Measurements from ENCODE around the gene LEFTY1.
A peak's percentile ranks its signal among the peaks of the same experiment; 100 is the strongest.

LEFTY1 gene

DNA sequence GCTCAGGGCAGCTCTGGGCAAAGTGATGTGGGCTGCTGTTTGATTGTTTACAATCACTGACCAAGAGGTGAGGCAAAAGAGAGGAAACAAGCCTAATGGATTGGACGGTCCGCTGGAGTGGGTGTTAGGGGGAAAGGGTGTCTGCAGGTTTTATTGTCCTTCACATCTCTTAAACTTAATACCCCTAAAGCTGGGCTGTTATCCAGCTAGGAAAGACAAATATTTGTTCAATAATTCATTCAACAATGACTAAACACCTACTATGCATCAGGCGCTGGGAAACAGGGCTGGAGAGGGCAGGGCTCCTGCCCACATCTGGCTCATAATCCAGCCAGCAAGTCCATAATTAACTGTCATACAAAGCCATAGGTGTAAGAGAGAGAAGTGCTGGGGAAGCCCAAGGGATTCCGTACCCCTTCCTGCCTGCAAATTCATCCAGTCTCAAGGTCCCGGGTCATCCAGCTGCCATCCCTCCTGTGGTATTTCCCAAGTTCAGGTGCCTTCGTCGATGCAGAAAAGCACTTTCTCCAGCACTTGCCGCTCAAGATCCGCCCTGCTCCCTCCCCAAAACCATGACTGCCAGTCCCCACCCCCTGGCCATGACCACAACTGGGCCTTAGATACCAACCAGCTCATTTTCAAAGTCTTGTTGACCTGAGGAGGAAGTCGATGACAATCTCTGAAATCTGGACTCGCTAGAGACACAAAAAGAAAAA lies 17.4 kb downstream of the LEFTY1 start:
- peak; percentile 67 for DNase-seq

GRCh38 chr1:225870911-225871310 lies 18.0 kb downstream of the LEFTY1 start:
- no peak for DNase-seq

DNA sequence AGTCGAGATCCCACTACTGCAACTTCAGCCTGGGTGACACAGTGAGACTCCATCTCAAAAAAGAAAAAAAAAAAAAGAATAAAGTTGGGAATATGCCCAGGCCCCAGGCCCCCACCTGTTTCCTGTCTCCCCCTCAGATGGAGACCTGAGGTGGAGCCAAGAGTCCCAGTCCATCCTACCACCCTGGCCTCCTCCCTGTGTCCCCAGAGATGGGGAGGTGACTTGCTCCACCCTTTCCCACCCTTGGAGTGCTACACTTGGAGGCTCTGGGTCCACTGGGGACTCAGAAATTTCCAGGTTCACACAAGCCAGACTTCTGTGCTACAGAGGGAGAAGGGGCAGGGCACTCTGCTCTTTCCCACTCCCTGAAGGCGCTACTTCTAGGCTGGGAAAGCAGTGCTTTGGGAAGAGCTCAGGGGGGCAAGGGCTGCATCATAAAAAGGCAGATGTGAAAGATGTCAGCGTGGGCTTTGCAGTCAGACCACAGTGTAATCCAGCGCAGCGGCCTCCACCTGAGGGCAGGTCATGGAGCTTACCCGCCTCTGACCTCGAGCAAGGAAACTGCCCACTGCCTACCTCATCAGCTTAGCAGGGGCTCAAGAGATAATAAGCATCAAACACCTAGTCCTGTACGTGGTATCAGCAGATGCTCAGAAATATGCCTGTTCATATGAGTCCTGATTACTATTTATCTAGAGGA lies 20.2 kb downstream of the LEFTY1 start:
- peak; percentile 4 for DNase-seq

- no peak for DNase-seq
These were observed 22.0 kb downstream of the LEFTY1 start for GRCh38 chr1:225866981-225867380.

GRCh38 chr1:225866061-225866837 lies 22.7 kb downstream of the LEFTY1 start:
- DNase-seq = no peak

DNA sequence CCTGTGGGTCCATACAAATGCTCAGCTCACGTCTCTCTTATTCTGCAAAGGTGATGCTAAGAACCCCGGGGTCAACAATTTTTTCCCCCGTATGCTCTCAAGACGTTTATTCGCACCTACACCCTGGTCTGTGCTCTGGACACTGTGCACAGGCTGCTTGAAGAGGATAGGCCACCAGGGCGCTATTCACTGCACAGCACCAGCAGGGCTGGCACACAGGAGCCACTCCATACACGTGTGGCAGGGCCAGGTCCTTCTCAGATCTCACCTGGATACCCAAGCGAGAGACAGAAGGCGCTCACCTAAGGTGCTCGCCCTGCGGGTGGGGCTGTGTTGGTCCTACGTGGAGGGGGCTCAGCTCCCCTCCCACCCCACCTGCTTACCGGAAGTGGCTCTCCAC lies 23.4 kb downstream of the LEFTY1 start:
- no peak for DNase-seq

GRCh38 chr1:225863167-225863566 lies 25.8 kb downstream of the LEFTY1 start:
- no peak for DNase-seq

- DNase-seq = no peak
These were observed 26.4 kb downstream of the LEFTY1 start for GRCh38 chr1:225862581-225862950.

GRCh38 chr1:225861834-225862580 lies 26.9 kb downstream of the LEFTY1 start:
- DNase-seq = no peak

GRCh38 chr1:225860876-225861441 lies 28.0 kb downstream of the LEFTY1 start:
- no peak for DNase-seq

GRCh38 chr1:225860107-225860506 lies 28.8 kb downstream of the LEFTY1 start:
- no peak for DNase-seq

DNA sequence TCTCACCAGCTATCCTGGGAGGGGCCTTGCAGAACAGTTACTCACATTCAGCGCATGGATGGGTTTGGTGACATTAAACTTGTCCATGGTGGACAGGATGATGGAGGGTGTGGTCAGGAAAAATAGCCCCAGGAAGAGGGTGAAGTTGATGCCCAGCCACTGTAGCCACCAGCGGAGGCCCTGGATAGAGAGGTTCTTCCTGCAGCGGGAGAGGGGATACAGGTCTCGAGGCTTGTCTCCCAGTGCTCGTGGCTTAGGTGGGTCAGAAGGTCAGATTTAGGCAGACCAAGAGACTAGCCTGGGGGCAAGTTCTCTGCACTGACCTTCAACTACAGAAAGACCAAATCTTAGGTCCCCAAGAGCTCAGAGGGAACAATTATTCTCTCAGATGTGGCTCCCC lies 29.8 kb downstream of the LEFTY1 start:
- no peak for DNase-seq

DNA sequence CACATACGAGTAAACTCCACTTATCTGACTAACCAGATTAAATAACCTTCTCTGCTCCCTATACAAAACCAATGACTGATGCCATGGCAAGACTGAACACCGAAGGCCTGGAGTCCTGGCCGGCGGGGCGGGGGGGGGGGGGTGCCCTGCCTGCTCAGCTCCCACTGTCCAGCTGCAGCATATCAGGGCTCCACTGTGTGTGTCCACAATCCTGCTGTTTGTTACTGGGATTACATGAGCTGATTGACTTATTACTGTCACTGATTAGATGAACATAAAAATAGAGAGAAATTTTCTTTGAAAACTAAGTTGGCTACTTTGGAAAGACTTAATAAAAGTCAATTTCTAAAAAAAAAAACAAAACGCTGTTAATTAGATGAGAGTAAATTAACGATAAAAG lies 31.7 kb downstream of the LEFTY1 start:
- DNase-seq = no peak

- no peak for DNase-seq
These were observed 33.2 kb downstream of the LEFTY1 start for GRCh38 chr1:225855503-225856300.

- DNase-seq = no peak
These were observed 35.5 kb downstream of the LEFTY1 start for GRCh38 chr1:225853441-225853840.

- no peak for DNase-seq
These were observed 36.4 kb downstream of the LEFTY1 start for GRCh38 chr1:225852413-225853124.

GRCh38 chr1:225851805-225852204 lies 37.1 kb downstream of the LEFTY1 start:
- no peak for DNase-seq

GRCh38 chr1:225850370-225850769 lies 38.6 kb downstream of the LEFTY1 start:
- DNase-seq = no peak

DNA sequence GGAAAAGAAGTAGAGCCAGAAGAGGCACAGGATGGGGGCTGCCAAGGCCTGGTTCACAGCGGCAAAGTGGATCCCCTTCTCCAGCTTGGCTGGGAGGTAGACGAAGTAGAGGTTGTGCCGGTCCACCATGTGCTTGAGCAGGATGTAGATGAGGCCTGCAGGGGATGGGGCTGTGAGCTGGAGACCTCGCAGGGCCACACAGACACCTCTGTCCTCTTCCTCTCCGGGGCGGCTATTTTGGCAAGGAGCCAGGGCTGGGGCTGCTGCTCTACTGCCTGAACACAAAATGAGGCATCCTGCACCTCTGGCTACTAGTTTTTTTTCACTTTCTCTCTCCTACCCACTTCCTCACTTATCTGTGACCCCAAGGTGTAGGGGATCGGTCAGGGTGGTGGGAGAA lies 39.0 kb downstream of the LEFTY1 start:
- DNase-seq = no peak

DNA sequence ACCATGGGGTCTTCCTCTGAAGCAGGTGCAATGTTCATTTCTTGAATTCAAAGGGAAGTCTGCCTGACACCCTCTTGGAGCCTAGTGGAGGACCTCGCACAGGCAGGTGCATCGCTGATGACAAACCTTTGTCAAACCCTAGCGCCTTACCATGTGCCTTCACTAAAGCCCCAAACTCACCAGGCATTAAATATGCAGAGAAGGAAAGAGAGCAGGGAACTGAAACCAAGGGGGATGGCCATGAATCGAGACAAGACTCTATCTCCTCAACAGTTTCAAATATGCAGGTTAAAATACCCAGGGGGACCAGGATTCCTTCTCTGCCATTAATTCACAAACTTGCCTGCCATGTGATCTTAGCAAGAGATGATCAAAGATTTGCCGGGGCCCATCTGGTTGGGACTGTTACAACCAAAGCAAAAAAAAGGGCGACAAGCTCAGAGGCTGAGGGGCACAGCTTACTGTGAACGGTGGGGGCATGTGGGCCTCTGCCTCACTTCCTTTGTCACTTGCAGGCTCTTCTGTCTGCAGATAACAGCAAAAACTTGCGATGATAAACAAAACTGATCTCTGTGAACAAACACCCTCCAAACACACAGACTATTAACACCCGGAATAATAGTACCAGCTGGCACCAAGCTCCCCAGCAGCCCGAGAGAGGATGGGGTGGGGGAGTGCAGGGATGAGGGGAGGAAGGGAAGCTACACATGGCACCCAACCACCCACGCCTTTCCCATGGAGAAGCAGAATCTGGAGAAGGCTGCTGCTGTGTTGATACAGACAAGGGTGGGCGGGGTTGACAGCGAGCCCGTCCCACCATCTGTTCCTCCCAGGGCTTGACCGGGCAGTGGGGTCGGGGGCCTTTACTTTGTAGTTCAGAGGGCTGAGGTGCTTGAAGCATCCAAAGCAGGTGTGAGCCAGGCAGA lies 40.7 kb downstream of the LEFTY1 start:
- DNase-seq = no peak

All from NCI-H1417 treated with DMSO at 0.1 percent for 48 hours (cell line).